HG02642 (cell line): ENCODE measurements around the gene TXNRD1.

Experiments used
- ATAC-seq: cut with Tn5 transposase; IDR thresholded peaks from one replicate; pipeline ENCODE4 v1.9.1; 2021; ENCODE audit warnings: mild to moderate bottlenecking; ENCODE audit not compliant: unreplicated experiment, poor library complexity

TXNRD1 gene

DNA sequence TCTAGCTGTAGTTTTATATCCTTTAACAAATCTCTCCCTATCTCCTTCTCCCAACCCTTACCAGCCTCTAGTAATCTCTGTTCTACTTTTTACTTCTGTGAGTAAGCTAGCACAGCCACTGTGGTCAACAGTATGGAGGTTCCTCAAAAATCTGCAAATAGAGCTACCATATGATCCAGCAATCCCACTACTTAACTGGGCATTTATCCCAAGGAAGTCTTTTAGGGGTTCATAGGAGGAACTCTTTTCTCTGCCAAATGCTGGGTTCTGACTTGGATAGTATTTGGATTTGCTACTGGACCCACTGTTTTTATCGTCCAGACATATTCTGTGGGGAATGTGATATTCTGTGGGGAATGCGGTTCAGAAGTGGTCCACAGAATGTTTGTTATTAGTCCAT is 129.1 kb downstream of the TXNRD1 start:
- ATAC-seq, result no peak

DNA sequence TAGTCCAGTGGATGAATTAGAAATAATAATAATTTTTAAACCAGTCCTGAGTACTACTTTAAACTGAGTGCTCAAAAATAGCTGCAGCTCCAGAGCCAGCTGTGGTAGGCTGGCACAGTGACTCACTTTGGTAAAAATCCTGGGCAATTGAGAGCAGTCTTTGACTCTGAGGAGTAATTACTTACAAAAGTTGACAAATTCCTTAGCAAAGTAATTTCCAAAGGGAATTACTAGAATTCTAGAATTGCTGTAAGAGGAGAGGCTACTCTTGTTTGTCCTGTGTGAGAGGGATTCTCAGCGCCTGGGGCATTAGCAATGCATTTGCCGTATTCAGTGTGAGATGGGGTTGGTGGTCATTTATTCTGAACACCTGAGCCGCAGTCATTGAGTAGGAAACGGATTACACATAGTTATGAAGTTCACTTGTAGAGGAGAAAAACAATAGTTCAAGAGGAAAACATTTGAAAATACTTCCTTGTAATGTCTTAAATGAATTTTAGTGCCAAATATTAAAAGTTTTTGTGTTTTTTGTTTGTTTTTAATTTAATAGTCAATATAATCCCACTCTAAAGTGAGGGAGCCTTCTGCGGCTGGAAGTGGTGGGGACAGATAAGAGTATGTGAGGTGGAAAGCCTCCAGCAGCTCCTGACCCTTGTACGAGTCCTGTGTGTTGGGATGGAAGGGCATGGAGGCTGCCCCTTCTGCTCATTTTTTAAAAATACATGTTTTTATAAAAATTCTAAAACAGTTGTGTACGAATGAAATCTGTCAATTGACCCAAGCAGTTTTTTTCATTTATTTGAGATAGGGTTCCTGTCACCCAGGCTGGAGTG is 129.9 kb downstream of the TXNRD1 start:
- no peak for ATAC-seq

DNA sequence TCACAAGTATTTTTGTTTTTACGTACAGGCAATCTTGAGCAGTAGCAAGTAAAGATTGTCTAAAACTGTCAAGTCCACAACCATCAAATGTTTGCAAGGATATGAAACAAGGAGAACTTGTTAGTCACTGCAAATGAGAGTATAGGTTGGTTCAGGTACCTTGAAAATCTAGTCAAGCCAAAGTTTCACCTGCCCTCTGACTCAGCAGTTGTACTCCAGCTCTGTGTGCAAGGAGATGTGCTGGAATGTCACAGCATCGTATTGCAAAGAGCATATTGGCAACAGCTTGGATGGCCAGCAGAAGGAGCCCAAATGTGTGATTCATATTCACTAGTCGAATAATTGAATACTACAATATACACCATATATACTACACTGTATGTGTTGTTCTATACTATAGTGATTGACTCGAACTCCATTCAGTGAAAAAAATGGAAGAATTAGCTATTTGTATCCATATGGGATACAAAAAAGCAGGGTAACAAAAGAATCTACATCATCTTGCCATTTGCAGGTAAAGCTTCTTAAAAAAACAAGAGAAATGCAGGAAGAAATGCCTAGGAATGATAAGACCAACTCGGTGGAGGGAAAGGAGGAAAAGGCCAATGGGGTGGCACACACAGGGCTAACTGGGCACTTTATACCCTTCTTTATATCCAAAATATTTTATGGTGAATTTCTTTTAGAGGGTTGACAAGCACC is 131.9 kb downstream of the TXNRD1 start:
- ATAC-seq, result no peak

DNA sequence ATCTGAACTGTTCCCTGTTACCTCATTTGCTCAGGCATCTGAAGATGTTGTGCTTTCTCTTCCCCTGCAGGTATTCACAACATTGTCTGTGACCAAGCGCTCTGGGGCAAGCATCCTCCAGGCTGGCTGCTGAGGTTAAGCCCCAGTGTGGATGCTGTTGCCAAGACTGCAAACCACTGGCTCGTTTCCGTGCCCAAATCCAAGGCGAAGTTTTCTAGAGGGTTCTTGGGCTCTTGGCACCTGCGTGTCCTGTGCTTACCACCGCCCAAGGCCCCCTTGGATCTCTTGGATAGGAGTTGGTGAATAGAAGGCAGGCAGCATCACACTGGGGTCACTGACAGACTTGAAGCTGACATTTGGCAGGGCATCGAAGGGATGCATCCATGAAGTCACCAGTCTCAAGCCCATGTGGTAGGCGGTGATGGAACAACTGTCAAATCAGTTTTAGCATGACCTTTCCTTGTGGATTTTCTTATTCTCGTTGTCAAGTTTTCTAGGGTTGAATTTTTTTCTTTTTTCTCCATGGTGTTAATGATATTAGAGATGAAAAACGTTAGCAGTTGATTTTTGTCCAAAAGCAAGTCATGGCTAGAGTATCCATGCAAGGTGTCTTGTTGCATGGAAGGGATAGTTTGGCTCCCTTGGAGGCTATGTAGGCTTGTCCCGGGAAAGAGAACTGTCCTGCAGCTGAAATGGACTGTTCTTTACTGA is 132.9 kb downstream of the TXNRD1 start:
- ATAC-seq, result no peak

DNA sequence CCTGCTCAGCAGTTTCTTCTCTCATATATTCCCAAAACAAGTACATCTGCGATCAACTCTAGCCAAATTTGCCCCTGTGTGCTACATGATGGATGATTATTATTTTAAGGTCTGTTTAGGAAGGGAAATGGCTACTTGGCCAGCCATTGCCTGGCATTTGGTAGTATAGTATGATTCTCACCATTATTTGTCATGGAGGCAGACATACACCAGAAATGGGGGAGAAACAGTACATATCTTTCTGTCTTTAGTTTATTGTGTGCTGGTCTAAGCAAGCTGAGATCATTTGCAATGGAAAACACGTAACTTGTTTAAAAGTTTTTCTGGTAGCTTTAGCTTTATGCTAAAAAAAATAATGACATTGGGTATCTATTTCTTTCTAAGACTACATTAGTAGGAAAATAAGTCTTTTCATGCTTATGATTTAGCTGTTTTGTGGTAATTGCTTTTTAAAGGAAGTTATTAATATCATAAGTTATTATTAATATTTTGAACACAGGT is 133.5 kb downstream of the TXNRD1 start:
- ATAC-seq, result no peak

DNA sequence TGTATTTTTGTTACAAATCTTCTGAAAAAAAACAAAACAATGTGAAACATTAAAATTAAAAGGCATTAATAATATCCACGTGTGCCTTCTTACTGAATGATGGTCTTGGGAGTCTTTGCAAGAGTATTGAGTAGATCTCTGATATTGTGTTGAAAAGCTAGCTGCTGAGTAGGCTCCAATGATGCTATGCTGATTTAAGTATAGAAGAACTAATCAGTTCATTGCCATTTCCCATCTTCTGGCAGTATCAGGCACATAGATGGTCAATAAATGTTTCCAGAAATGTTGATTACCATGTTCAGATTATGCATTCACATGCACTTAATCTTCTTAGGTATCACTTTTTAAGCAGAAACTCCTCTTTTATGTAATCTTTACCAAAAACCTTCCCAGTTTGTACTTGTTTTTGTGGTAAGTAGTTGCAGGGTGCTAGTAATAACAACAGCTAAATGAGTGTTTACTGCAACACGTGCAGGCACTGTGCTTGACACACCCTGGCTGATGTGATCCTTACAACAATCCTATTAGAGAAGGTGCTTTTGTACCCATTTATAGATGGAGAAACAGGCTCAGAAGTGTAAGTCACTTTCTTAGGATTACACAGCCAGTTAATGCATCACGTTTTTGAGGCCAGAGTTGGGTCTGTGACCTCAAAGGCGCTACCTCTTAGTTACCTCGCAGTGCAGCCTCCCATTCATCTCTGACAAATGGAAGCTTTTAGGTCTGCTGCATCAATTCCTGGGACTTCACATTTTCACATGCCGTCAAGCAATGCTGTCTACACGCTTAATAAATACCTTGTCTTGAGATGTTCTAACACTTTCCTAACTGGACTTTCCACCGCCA is 134.9 kb downstream of the TXNRD1 start:
- ATAC-seq, result no peak

DNA sequence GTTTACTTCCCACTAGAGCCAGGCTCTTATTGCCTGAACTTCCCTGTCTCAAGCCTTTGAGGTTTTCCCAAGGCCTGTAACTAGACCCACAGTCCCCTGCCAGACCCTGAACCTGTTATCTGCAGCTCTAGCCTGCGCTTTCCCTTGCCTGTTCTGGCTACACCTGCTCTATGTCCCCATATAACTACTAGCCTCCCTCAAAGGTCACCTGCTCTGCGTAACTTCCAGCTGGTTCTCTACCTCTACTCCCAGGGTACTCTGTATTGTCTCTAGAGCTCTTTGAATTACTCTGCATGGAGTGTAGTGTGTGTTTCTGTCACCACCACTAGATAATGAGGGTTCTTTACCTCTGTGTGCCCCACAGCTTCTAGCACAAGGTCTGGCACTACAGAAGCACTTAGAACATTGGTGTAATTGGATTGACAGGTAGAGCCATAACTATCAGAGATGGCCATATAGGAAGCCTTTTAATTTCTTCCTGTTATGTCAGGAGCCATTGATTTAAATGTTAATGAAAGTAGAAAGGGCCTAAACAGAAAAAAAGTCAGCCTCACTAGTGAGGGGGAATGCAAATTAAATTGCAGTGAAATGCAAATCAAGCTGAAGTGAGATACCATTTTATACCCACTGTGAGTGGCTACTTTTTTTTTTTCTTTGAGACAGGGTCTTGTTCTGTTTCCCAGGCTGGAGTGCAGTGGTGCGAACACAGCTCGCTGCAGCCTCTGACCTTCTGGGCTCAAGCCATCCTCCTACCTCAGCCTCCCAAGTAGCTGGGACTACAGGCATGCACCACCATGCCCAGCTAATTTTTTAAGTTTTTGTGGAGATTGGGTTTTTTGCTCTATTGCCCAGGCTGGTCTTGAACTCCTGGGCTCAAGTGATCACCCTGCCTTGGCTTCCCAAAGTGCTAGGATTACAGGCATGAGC is 135.7 kb downstream of the TXNRD1 start:
- no peak for ATAC-seq

DNA sequence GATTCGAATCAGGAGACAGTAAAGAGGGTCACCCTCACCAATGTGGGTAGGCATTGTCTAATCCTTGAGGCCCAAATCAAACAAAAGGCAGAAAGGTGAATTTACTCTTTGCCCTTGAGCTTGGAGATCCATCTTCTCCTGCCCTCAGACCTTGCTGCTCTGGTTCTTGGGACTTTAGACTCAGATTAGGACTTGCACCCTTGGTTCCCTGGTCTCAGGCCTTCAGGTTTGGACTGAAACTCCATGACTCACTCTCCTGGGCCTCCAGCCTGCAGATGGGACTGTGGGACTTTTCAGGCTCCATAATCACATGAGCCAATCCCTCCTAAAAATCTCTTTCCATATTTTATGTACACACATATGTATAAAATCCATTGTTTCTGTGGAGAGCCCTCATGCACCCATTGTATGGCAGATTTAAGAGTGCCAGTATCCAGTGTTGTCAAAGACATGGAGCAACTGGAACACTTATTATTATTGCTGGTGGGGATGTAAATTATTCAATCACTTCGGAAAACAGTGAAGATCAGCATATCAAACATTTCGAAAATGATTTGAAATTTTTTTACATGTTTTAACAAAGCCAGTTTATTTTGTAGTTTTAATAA is 136.6 kb downstream of the TXNRD1 start:
- no peak for ATAC-seq

DNA sequence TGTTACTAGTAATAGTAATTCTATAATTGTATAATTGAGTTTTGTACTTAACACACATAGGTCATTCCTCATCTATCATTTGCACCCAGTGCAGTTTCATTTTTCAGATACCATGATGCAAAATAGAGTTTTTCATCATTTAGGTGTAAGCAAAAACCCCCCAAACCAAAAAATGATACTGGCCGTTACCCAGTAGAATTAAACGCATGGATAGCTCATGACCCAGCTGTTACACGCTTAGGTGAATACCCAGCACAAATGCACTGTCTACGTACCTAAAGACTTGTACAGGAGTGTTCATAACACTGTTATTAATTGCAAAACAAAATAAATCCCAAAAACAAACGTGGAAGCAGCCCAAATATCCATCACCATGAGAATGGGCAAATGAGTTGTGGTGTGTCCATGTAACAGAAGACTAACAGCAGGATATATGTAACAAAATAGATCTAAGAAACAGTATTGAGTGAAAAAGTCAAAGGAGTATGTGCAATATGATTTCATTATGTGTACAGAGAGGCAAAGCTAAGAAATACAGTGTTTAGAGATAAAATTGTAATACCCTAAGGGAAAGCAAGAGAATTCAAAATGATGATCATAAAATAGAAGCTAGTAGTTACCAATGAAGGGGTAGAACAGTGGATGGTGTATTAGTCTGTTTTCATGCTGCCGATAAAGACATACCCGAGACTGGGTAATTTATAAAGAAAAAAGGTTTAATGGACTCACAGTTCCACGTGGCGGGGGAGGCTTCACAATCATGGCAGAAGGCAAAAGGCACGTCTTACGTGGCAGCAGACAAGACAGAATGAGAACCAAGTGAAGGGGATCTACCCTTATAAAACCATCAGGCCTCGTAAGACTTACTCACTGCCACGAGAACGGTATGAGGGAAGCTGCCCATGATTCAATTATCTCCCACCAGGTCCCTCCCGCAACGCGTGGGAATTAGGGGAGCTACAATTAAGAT is 137.7 kb downstream of the TXNRD1 start:
- no peak for ATAC-seq

DNA sequence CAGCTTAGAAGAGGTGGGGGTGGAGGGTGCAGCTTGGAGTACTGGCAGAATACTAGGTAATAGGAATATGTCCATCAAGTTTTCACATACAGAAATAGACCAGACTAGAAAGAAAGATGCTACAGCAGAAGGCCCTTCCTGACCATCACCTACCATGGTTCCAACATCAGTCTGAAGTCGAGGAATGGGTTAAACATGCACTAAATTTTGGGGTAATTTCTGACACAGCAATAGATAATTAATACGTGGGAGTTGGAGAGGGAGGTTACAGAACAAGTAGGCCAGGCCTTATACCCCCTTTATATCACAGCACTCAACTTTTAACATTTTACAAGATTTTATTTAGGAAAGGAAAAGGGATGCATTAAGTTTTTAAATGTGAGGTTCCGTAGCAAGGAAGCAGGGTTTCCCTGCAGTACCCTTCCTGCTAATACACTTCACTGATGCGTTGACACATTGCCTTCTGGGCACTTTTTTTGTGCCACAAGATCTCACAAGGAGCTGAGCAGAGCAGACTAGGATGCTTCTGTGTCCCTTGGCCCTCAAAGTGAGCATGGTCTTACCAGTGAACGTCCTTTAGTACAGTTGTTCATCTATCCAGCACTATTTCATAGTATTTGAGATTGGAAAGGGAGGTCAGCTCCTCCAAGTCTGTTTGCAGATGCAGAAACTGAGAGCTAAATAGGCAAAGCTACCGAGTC is 138.7 kb downstream of the TXNRD1 start:
- ATAC-seq, result no peak

DNA sequence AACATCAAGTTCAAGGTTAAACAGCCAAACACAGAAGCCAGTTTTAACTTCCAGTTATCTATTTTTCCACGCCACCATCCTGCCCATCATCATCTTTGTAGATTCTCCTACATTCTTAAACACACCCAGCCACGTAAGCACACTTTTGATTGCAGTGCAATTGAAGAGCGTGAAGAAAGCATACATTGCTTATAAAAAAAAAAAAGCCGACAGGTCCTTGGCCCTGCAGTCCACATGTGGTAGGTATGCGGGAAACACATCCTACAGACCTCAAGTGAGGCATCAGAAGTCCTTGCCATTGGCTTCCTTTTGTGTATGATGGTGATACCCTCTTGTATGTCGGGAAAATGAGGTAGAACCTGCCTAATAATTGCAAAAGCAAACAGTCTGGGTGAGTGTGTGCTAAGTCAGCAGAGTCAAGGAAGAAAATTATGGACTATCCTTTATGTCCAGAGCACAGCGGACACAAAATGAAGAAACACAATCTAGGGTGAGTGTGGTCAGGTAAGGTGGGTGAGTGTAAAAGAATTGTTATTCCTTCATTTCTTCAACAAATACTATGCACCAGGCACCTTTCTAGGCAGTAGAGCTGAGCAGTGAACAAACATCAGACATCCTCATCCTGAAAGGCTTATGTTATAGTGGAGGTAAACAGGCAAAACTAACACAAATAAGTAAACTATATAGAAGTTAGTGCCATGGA is 139.4 kb downstream of the TXNRD1 start:
- ATAC-seq, result no peak

DNA sequence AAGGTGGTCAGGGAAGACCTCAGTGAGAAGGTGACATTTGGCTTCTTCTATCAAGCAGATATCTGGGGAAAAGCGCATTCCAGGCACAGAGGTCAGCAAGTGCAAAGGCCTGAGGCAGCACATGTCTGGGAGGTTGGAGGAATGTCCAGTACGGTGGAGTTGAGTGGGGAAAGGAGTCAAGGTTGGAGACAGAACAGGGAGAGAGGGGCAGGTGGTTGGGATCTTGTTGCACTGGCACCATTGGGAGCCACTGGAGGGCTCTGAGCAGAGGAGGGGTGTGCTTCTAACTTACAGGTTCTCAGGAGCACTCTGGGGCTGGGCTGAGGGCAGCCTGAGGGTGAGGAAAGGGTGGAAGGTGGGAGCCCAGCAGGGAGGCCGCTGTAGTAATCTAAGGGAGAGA is 140.1 kb downstream of the TXNRD1 start:
- no peak for ATAC-seq

DNA sequence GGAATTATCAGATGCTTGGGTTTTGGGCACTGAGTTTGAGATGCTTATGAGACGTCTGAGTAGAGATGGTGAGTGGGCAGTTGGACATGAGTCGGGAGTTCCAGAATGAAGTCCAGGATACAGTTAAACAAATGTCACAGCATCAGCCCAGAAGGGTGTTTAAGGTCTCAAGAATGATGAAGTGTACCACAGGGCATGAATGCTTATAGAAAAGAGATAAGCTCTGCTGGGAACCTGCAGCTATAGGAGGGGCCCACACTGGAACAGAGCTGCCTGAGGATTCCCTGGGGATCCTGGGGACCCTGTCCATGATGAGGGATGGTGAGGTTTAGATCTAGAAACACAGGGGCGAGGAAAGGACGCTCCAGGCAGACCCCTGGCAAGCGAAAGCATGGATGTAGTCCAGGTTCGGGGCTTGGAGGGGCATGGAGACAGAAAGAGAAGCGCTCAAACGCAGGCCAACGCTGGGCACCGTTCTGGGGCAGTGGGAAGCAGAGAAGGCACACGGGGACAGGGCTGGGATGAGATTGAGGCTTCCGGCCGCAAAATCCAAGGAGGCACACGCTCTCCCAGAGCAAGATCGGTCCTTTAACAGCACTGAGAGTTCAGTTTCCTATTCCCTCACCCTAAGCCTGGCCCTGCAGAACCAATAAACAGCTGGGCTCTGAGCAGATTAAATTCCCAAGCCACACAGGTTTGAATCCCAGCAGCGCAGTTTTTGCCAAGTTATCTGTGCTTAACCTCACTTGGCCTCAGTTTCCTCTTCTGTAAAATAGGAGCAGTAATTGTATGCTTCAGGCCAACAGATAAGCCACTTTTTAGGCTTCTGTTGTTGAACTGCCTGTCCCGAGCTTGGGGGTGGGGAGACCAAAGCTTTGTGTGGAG is 140.9 kb downstream of the TXNRD1 start:
- no peak for ATAC-seq

DNA sequence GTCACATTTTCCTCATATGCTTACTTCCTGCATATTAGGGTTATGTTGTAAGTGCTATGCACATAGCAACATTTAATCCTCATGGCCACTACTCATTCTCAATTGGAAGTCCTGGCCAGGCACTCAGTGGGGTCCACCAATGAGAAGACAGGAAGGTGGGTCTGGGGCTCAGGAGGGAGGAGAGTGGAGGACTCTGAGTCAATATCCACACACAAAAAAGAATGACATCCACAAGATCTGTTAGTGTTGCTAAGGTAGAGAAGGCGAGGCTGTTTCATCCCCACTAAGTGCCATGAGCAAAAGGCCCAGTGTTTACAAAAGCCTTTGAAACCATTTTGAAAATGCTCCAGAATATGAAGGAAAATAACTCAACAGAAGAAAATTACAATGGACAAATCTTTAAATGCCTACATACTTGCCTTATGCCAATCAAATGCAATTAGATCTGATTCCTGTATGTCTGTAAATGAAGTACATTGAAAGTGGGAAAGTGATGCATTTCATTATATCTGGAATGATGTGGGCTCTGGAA is 141.9 kb downstream of the TXNRD1 start:
- ATAC-seq, result no peak

DNA sequence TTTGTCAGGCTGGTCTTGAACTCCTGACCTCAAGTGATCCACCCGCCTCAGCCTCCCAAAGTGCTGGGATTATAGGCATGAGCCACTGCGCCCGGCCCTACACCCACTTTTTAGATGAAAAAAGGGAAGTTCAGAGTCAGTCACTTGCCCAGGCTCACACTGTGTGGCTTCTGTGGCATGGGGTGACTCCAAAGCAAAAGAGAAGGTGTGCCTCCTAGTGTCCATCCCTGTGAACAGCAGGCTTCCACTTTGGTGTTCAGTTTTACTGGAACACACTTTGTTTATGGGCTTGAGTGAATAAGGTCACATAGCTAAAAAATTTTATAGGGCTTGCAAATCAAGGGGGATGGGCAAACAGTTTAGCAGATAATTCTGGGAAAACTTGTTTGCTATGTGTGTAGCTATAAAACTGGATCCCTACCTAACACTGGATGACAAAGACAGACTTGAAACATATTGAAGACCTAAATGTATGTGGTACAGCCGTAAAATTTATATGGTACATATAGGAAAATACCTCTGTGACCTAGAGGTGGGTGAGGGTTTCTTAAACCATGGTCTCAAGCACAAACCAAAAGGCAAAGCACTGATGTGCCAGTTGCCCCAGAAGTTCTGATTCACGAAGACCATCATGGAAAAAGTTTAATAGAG is 142.9 kb downstream of the TXNRD1 start:
- peak; percentile 60 for ATAC-seq
